ENCODE results near the gene TSC1. TPM values are rescaled to one million over a fixed set of nuclear protein-coding genes. Genes with fewer than 3 reads are reported as not detected.

The TSC1 gene
- total and polyA plus RNA-seq, 12 donors: 29.4 to 87.7 (median 43.9) TPM

DNA sequence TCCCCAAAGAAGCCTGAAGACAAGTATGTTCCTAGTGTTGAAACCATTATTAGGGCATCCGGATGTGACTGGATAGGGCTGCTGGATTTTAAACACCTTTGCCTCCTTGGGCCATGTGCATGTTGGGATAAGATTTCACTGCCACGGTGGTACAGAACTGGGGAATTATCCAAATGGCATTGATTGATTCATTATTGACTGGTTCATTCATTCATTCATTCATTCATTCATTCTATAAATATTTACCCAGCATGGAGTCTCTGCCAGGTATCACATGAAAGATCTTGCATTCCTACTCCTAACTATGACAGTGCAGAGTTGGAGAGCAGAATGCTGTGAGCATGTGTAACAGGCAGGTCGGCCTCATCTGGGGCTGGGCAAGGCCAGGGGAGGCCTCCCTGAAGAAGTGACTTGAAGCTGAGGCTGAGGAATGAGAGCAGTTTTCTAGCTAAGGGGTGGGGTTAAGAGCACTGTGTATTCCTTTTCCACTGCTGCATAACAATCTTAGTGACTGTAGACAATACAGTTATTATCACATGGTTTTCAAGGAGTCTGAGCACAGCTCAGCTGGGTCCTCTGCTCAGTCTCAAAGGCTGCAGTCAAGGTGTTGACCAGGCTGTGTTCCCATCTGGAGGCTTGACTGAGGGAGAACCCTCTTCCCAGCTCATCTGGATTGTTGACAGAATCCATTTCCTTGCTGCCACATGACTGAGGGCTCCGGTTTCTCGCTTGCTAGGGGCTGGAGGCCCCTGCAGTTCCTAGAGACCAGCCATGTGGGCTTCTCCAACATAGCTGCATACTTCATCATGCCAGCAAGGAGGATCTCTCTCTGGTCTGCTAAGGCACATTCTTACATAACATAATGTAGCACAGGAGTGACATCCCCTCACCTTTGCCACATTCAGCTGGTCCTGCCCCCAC, 102.0 kb downstream of the TSC1 start:
- Histone ChIP-seq H3K36me3 (replicated peaks in 1 of 2) (no peaks in the 10 kb centered on the region), H3K4me3 (no peak overlapping the region), H3K27ac (no peak overlapping the region), H3K27me3 (no peaks in the 10 kb centered on the region), H3K9me3 (replicated peaks in 1 of 3) (no peaks in the 10 kb centered on the region), H3K4me1 (replicated peaks in 1 of 2) (no peaks in the 10 kb centered on the region)
- TF ChIP-seq, protein P1, sequence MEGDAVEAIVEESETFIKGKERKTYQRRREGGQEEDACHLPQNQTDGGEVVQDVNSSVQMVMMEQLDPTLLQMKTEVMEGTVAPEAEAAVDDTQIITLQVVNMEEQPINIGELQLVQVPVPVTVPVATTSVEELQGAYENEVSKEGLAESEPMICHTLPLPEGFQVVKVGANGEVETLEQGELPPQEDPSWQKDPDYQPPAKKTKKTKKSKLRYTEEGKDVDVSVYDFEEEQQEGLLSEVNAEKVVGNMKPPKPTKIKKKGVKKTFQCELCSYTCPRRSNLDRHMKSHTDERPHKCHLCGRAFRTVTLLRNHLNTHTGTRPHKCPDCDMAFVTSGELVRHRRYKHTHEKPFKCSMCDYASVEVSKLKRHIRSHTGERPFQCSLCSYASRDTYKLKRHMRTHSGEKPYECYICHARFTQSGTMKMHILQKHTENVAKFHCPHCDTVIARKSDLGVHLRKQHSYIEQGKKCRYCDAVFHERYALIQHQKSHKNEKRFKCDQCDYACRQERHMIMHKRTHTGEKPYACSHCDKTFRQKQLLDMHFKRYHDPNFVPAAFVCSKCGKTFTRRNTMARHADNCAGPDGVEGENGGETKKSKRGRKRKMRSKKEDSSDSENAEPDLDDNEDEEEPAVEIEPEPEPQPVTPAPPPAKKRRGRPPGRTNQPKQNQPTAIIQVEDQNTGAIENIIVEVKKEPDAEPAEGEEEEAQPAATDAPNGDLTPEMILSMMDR (IDR thresholded peaks at IDR 0.05): no peak
- TF ChIP-seq POLR2A (IDR thresholded peaks at IDR 0.05): no peak
- WGBS, 4 donors: 83 to 95% (median 89%) methylated on average over 3 to 5 of the region's 5 CpGs
- DNase-seq: no peak
- intact Hi-C loops (cut with DNase I): no loop called here

Small RNA genes within 50 kb of the gene (microRNA-seq; reads per million reads assigned to microRNA genes)
- 0 to 4.9 (median 0.57) reads per million in 3 donors for gene MIR548AW

Small RNA genes within 50 kb of the gene (small RNA-seq; reads per million reads assigned to genes)
- gene AL593851.1 (0 reads per million in 2 donors), gene MIR548AW (0.36 to 0.83 reads per million in 2 donors), gene RNU7-21P (0 reads per million in 2 donors)

Other genes starting within 250 kb of the TSC1 start
- 1 to 10 TPM in 7 of 9 donors, under 1 TPM in 2; 0.69 to 6.0 (median 1.7) TPM for gene AK8, start 66.3 kb downstream of the TSC1 start, total RNA-seq
- gene AK8, start 66.3 kb downstream of the TSC1 start, polyA plus RNA-seq: 1 to 10 TPM; 1.3 to 2.0 (median 1.4) TPM
- 10 to 100 TPM in 4 of 9 donors, 1 to 10 TPM in 5; 3.9 to 13.5 (median 7.4) TPM for gene SPACA9, start 65.7 kb downstream of the TSC1 start, total RNA-seq
- gene SPACA9, start 65.7 kb downstream of the TSC1 start, polyA plus RNA-seq: 10 to 100 TPM in 2 of 3 donors, 1 to 10 TPM in 1; 9.1 to 16.6 (median 14.2) TPM
- gene GFI1B, start 34.1 kb upstream of the TSC1 start, total RNA-seq: under 1 TPM in 3 of 9 donors, not detected in 6; 0.14 to 0.78 (median 0.46) TPM
- gene GFI1B, start 34.1 kb upstream of the TSC1 start, polyA plus RNA-seq: under 1 TPM in 1 of 3 donors, not detected in 2; 0.03 TPM
- 100 to 1,000 TPM in 1 of 9 donors, 10 to 100 TPM in 8; 43.9 to 111 (median 57.5) TPM for gene GTF3C5, start 86.4 kb upstream of the TSC1 start, total RNA-seq
- gene GTF3C5, start 86.4 kb upstream of the TSC1 start, polyA plus RNA-seq: 100 to 1,000 TPM in 1 of 3 donors, 10 to 100 TPM in 2; 51.2 to 139 (median 99.5) TPM
- gene CEL, start 117.4 kb upstream of the TSC1 start, total RNA-seq: 1 to 10 TPM in 6 of 9 donors, under 1 TPM in 2, not detected in 1; 0.28 to 6.1 (median 1.9) TPM
- 1 to 10 TPM in 2 of 3 donors, under 1 TPM in 1; 0.27 to 2.7 (median 2.4) TPM for gene CEL, start 117.4 kb upstream of the TSC1 start, polyA plus RNA-seq
- gene RALGDS, start 176.6 kb upstream of the TSC1 start, total RNA-seq: 100 to 1,000 TPM in 1 of 9 donors, 10 to 100 TPM in 8; 35.0 to 104 (median 56.2) TPM
- gene RALGDS, start 176.6 kb upstream of the TSC1 start, polyA plus RNA-seq: 100 to 1,000 TPM in 1 of 3 donors, 10 to 100 TPM in 2; 21.3 to 170 (median 97.8) TPM
- gene GBGT1, start 219.3 kb upstream of the TSC1 start, total RNA-seq: 10 to 100 TPM in 8 of 9 donors, 1 to 10 TPM in 1; 3.5 to 67.5 (median 39.4) TPM
- gene GBGT1, start 219.3 kb upstream of the TSC1 start, polyA plus RNA-seq: 10 to 100 TPM in 2 of 3 donors, 1 to 10 TPM in 1; 6.7 to 29.0 (median 18.9) TPM